Activated CD4-positive, alpha-beta T cell treated with anti-CD3 and anti-CD28 coated beads for 36 hours (primary cell): ENCODE measurements around the gene KAZN. TPM values are rescaled to one million over a fixed set of nuclear protein-coding genes. Genes with fewer than 3 reads are reported as not detected.
A peak's percentile ranks its signal among the peaks of the same experiment; 100 is the strongest.

Source experiments
- ATAC-seq: fragments of 200-7000 bp; cut with Tn5 transposase; one replicate; pipeline ENCODE4 v1.10.0; 2021; ENCODE audit warnings: mild to moderate bottlenecking, moderate library complexity
- CTCF ChIA-PET: fragments of 350-600 bp; sonication (Branson Sonifier 250); formaldehyde crosslinking; loops from one replicate; lab custom pipeline; 2021; ENCODE audit warnings: antibody characterized with exemption; lab: Charles Lee
- POLR2A ChIA-PET: fragments of 350-600 bp; sonication (Branson Sonifier 250); formaldehyde crosslinking; loops from one replicate; lab custom pipeline; 2021; ENCODE audit warnings: antibody characterized with exemption, inconsistent platforms; lab: Charles Lee
- DNase-seq: peaks from one replicate; pipeline ENCODE4 v3.0.0-alpha.2; 2020
- H3K27ac Mint-ChIP-seq: one replicate; pipeline ENCODE4 v1.8.0; 2021; ENCODE audit warnings: mixed read lengths
- H3K27me3 Mint-ChIP-seq: one replicate; pipeline ENCODE4 v1.8.0; 2021; ENCODE audit warnings: mixed read lengths
- H3K36me3 Mint-ChIP-seq: one replicate; pipeline ENCODE4 v1.8.0; 2021; ENCODE audit warnings: low read depth, mixed read lengths
- H3K4me1 Mint-ChIP-seq: one replicate; pipeline ENCODE4 v1.8.0; 2021; ENCODE audit warnings: mixed read lengths
- H3K4me3 Mint-ChIP-seq: one replicate; pipeline ENCODE4 v1.8.0; 2021; ENCODE audit warnings: mild to moderate bottlenecking, moderate library complexity, mixed read lengths
- H3K9me3 Mint-ChIP-seq: one replicate; pipeline ENCODE4 v1.8.0; 2021; ENCODE audit warnings: low read depth, mixed read lengths
- intact Hi-C, 2 experiments: fragments of 100-400 bp; cut with DNase I in 1 of 2; cut with micrococcal nuclease in 1 of 2; formaldehyde crosslinking; loops; one replicate each; pipeline versions ENCODE4 v1.14.2 to v1.15.1; 2022 to 2024; cut with DNase I, micrococcal nuclease
- total RNA-seq, 2 experiments: library from RNA; stranded (reverse); gene quantifications; one replicate each; pipeline ENCODE4 v1.2.3, GENCODE V29; 2021

Gene KAZN
- total RNA-seq: under 1 TPM; 0.89 to 0.90 TPM

- ChIA-PET POLR2A (no interaction called here), CTCF (no interaction called here)
- peaks cover 9% of the 10 kb centered on the region for H3K4me1 Mint-ChIP-seq
- ATAC-seq (no peak), DNase-seq (peak; percentile 6)
- H3K27me3 Mint-ChIP-seq: peaks cover 42% of the 10 kb centered on the region
- intact Hi-C loops: no loop called here
- H3K27ac Mint-ChIP-seq: no peak within 1 kb of the TSS
- H3K9me3 Mint-ChIP-seq: no peaks in the 10 kb centered on the region
- H3K36me3 Mint-ChIP-seq: no peaks in the 10 kb centered on the region
- H3K4me3 Mint-ChIP-seq: no peak within 1 kb of the TSS
These were observed at the start of gene KAZN for GRCh38 chr1:14598498-14599182. TSS of gene KAZN (plus strand) at chr1:14598685.

- H3K4me3 Mint-ChIP-seq: no peak overlapping the region
- H3K36me3 Mint-ChIP-seq: no peaks in the 10 kb centered on the region
- no peak overlapping the region for H3K27ac Mint-ChIP-seq
- ChIA-PET POLR2A (no interaction called here), CTCF (no interaction called here)
- H3K9me3 Mint-ChIP-seq: no peaks in the 10 kb centered on the region
- DNase-seq: no peak
- ATAC-seq: no peak
- no peaks in the 10 kb centered on the region for H3K4me1 Mint-ChIP-seq
- peaks cover 10% of the 10 kb centered on the region for H3K27me3 Mint-ChIP-seq
- intact Hi-C loops: no loop called here
These were observed 48.4 kb upstream of the KAZN start for GRCh38 chr1:14549897-14550620.

GRCh38 chr1:14551386-14551785, 47.1 kb upstream of the KAZN start:
- DNase-seq (no peak), ATAC-seq (no peak)
- no peaks in the 10 kb centered on the region for H3K9me3 Mint-ChIP-seq
- POLR2A ChIA-PET: no interaction called here
- CTCF ChIA-PET: interaction anchor here (1.4 kb wide), 1 partner anchor 9 kb away, joined by 4 read pairs; no protein-coding TSS in a partner anchor
- H3K36me3 Mint-ChIP-seq: no peaks in the 10 kb centered on the region
- no peak overlapping the region for H3K4me3 Mint-ChIP-seq
- H3K27me3 Mint-ChIP-seq: peaks cover 10% of the 10 kb centered on the region
- no peak overlapping the region for H3K27ac Mint-ChIP-seq
- intact Hi-C loops: no loop called here
- H3K4me1 Mint-ChIP-seq: no peaks in the 10 kb centered on the region

- Mint-ChIP-seq H3K4me1 (no peaks in the 10 kb centered on the region), H3K9me3 (no peaks in the 10 kb centered on the region), H3K36me3 (no peaks in the 10 kb centered on the region), H3K27me3 (peaks cover 12% of the 10 kb centered on the region), H3K27ac (no peak overlapping the region), H3K4me3 (no peak overlapping the region)
- no peak for ATAC-seq
- CTCF ChIA-PET: interaction anchor here (1.3 to 1.4 kb wide), 2 partner anchors 9 to 10 kb away, joined by 3 to 4 read pairs; no protein-coding TSS in a partner anchor
- intact Hi-C loops: no loop called here
- POLR2A ChIA-PET: no interaction called here
- DNase-seq: no peak
These were observed 46.1 kb upstream of the KAZN start for GRCh38 chr1:14552246-14552965.

GRCh38 chr1:14553711-14554110, 44.8 kb upstream of the KAZN start:
- Mint-ChIP-seq H3K27ac (no peak overlapping the region), H3K4me3 (no peak overlapping the region), H3K4me1 (no peaks in the 10 kb centered on the region), H3K36me3 (no peaks in the 10 kb centered on the region), H3K27me3 (peaks cover 12% of the 10 kb centered on the region), H3K9me3 (no peaks in the 10 kb centered on the region)
- intact Hi-C loops: no loop called here
- DNase-seq: no peak
- CTCF ChIA-PET: no interaction called here
- no peak for ATAC-seq
- POLR2A ChIA-PET: interaction anchor here (0.6 kb wide), 1 partner anchor 32 kb away, joined by 5 read pairs; no protein-coding TSS in a partner anchor

GRCh38 chr1:14555091-14555490, 43.4 kb upstream of the KAZN start:
- Mint-ChIP-seq H3K27me3 (peaks cover 12% of the 10 kb centered on the region), H3K4me1 (no peaks in the 10 kb centered on the region), H3K36me3 (no peaks in the 10 kb centered on the region), H3K4me3 (no peak overlapping the region), H3K9me3 (no peaks in the 10 kb centered on the region), H3K27ac (no peak overlapping the region)
- ChIA-PET CTCF (no interaction called here), POLR2A (no interaction called here)
- no peak for DNase-seq
- ATAC-seq: no peak
- intact Hi-C loops: no loop called here

- DNase-seq: no peak
- Mint-ChIP-seq H3K27ac (no peak overlapping the region), H3K4me3 (no peak overlapping the region), H3K36me3 (no peaks in the 10 kb centered on the region), H3K27me3 (peaks cover 9% of the 10 kb centered on the region), H3K4me1 (no peaks in the 10 kb centered on the region), H3K9me3 (no peaks in the 10 kb centered on the region)
- ChIA-PET POLR2A (no interaction called here), CTCF (interaction anchor here (1.0 kb wide), 1 partner anchor 9 kb away, joined by 3 read pairs; no protein-coding TSS in a partner anchor)
- no peak for ATAC-seq
- intact Hi-C loops: no loop called here
These were observed 37.3 kb upstream of the KAZN start for GRCh38 chr1:14561014-14561693.

GRCh38 chr1:14565090-14565489, 33.4 kb upstream of the KAZN start:
- ATAC-seq (no peak), DNase-seq (no peak)
- Mint-ChIP-seq H3K9me3 (peaks cover 3% of the 10 kb centered on the region), H3K36me3 (no peaks in the 10 kb centered on the region), H3K27me3 (peaks cover 8% of the 10 kb centered on the region), H3K4me1 (no peaks in the 10 kb centered on the region), H3K4me3 (no peak overlapping the region), H3K27ac (no peak overlapping the region)
- ChIA-PET POLR2A (no interaction called here), CTCF (no interaction called here)
- intact Hi-C loops: no loop called here

GRCh38 chr1:14567056-14567455, 31.4 kb upstream of the KAZN start:
- Mint-ChIP-seq H3K4me3 (no peak overlapping the region), H3K27ac (no peak overlapping the region), H3K9me3 (peaks cover 3% of the 10 kb centered on the region), H3K36me3 (no peaks in the 10 kb centered on the region), H3K27me3 (peaks cover 11% of the 10 kb centered on the region), H3K4me1 (no peaks in the 10 kb centered on the region)
- CTCF ChIA-PET: interaction anchor here (1.3 to 1.6 kb wide), 2 partner anchors 16 to 212 kb away, joined by 3 to 5 read pairs; no protein-coding TSS in a partner anchor
- no peak for DNase-seq
- POLR2A ChIA-PET: no interaction called here
- intact Hi-C loops: no loop called here
- no peak for ATAC-seq

- peaks cover 11% of the 10 kb centered on the region for H3K27me3 Mint-ChIP-seq
These were observed 30.6 kb upstream of the KAZN start for GRCh38 chr1:14567903-14568302.

More at GRCh38 chr1:14567903-14568302, 30.6 kb upstream of the KAZN start:
- ChIA-PET CTCF (interaction anchor here (1.6 kb wide), 1 partner anchor 15 kb away, joined by 3 read pairs; no protein-coding TSS in a partner anchor), POLR2A (no interaction called here)
- ATAC-seq (no peak), DNase-seq (no peak)
- intact Hi-C loops: no loop called here
- Mint-ChIP-seq H3K36me3 (no peaks in the 10 kb centered on the region), H3K4me1 (no peaks in the 10 kb centered on the region), H3K4me3 (no peak overlapping the region), H3K9me3 (peaks cover 3% of the 10 kb centered on the region), H3K27ac (no peak overlapping the region)
